Measurements from ENCODE around the gene PPP2R2D. TPM values are rescaled to one million over a fixed set of nuclear protein-coding genes. Genes with fewer than 3 reads are reported as not detected.

Gene PPP2R2D
- total and polyA plus RNA-seq, 4 donors: 15.6 to 51.4 (median 22.0) TPM

- TF ChIP-seq CTCF (IDR thresholded peaks at IDR 0.05; ENCODE audit: control extremely low read depth, extremely low read depth): no peak
- peaks cover 5 to 18% (median 8%) of the 10 kb centered on the region in 5 donors for H3K4me1 ChIP-seq (ENCODE audit: control insufficient read depth in 5 of 5, insufficient read depth in 5 of 5, low read length in 5 of 5)
- no peaks in the 10 kb centered on the region for H3K27me3 ChIP-seq (ENCODE audit: control insufficient read depth in 3 of 3, insufficient read depth in 3 of 3, low read length in 2 of 3)
- ATAC-seq (ENCODE audit: insufficient read depth, low FRiP score) (no peak), DNase-seq (peak; percentile 30 to 47 (median 37))
- H3K9me3 ChIP-seq (ENCODE audit: control insufficient read depth in 4 of 4, insufficient read depth in 3 of 4, low read length in 3 of 4): peaks cover 0 to under 1% (median 0%) of the 10 kb centered on the region in 4 donors
- H3K27ac ChIP-seq (ENCODE audit: low read depth in 1 of 2, low read length in 1 of 2): peak overlapping the region; percentile 80 to 86
- peak overlapping the region; percentile 84 for H3K4me3 ChIP-seq
- WGBS, 2 donors: 11 to 12% methylated on average over 31 of the region's 31 CpGs
- H3K9ac ChIP-seq (ENCODE audit: insufficient read depth in 1 of 2, low read length in 2 of 2): peak overlapping the region; percentile 75 to 77
- H3K36me3 ChIP-seq (ENCODE audit: control insufficient read depth in 4 of 4, insufficient read depth in 4 of 4, low read length in 4 of 4): peaks cover 0 to 4% (median 0%) of the 10 kb centered on the region in 4 donors
Measured at GRCh38 chr10:131980761-131981428, 80.1 kb downstream of the PPP2R2D start.

GRCh38 chr10:131981429-131982184 is 80.8 kb downstream of the PPP2R2D start, which contains the start of gene BNIP3:
Gene BNIP3 (minus strand): TSS chr10:131981923. CDS start chr10:131981806, 117 bp downstream.
- peak within 1 kb of the TSS; percentile 80 to 86 for H3K27ac ChIP-seq (ENCODE audit: low read depth in 1 of 2, low read length in 1 of 2)
- WGBS, 2 donors: 0% methylated on average over 58 to 100 of the region's 100 CpGs
- H3K4me3 ChIP-seq: peak within 1 kb of the TSS; percentile 84
- DNase-seq (peak; percentile 97 to 98 (median 98)), ATAC-seq (ENCODE audit: insufficient read depth, low FRiP score) (peak; percentile 91)
- peaks cover 0 to 4% (median 0%) of the 10 kb centered on the region in 4 donors for H3K36me3 ChIP-seq (ENCODE audit: control insufficient read depth in 4 of 4, insufficient read depth in 4 of 4, low read length in 4 of 4)
- no peak for TF ChIP-seq CTCF (IDR thresholded peaks at IDR 0.05; ENCODE audit: control extremely low read depth, extremely low read depth)
- H3K4me1 ChIP-seq (ENCODE audit: control insufficient read depth in 5 of 5, insufficient read depth in 5 of 5, low read length in 5 of 5): peaks cover 5 to 18% (median 8%) of the 10 kb centered on the region in 5 donors
- peaks cover 0 to 2% (median 0%) of the 10 kb centered on the region in 4 donors for H3K9me3 ChIP-seq (ENCODE audit: control insufficient read depth in 4 of 4, insufficient read depth in 3 of 4, low read length in 3 of 4)
- peak within 1 kb of the TSS; percentile 75 to 77 for H3K9ac ChIP-seq (ENCODE audit: insufficient read depth in 1 of 2, low read length in 2 of 2)
- H3K27me3 ChIP-seq (ENCODE audit: control insufficient read depth in 3 of 3, insufficient read depth in 3 of 3, low read length in 2 of 3): no peaks in the 10 kb centered on the region

GRCh38 chr10:131982185-131982756 is 81.5 kb downstream of the PPP2R2D start:
- Histone ChIP-seq H3K27ac (ENCODE audit: low read depth in 1 of 2, low read length in 1 of 2) (peak overlapping the region; percentile 75 to 77), H3K4me1 (ENCODE audit: control insufficient read depth in 5 of 5, insufficient read depth in 5 of 5, low read length in 5 of 5) (peaks cover 5 to 18% (median 8%) of the 10 kb centered on the region in 5 donors), H3K36me3 (ENCODE audit: control insufficient read depth in 4 of 4, insufficient read depth in 4 of 4, low read length in 4 of 4) (peaks cover 0 to 4% (median 0%) of the 10 kb centered on the region in 4 donors), H3K9ac (ENCODE audit: insufficient read depth in 1 of 2, low read length in 2 of 2) (no peak overlapping the region), H3K9me3 (ENCODE audit: control insufficient read depth in 4 of 4, insufficient read depth in 3 of 4, low read length in 3 of 4) (peaks cover 0 to 2% (median 0%) of the 10 kb centered on the region in 4 donors), H3K27me3 (ENCODE audit: control insufficient read depth in 3 of 3, insufficient read depth in 3 of 3, low read length in 2 of 3) (no peaks in the 10 kb centered on the region), H3K4me3 (peak overlapping the region; percentile 77)
- WGBS, 2 donors: 1 to 2% methylated on average over 45 to 83 of the region's 83 CpGs
- TF ChIP-seq CTCF (IDR thresholded peaks at IDR 0.05; ENCODE audit: control extremely low read depth, extremely low read depth): no peak
- ATAC-seq (ENCODE audit: insufficient read depth, low FRiP score): no peak
- no peak for DNase-seq

Measured in lung (tissue), 12 donors.